NCI-H2081 (cell line): ENCODE results near the gene PROB1.
A peak's percentile ranks its signal among the peaks of the same experiment; 100 is the strongest.
"Not testable (repeated sequence)": the region's sequence is repeated elsewhere in the genome, so short reads cannot be mapped to it uniquely, and the experiment has no call there.

Experiments used
- DNase-seq, 2 experiments: peaks; one replicate each; lab custom pipeline; 2025; lab: John Stamatoyannopoulos, UW

PROB1 gene

DNA sequence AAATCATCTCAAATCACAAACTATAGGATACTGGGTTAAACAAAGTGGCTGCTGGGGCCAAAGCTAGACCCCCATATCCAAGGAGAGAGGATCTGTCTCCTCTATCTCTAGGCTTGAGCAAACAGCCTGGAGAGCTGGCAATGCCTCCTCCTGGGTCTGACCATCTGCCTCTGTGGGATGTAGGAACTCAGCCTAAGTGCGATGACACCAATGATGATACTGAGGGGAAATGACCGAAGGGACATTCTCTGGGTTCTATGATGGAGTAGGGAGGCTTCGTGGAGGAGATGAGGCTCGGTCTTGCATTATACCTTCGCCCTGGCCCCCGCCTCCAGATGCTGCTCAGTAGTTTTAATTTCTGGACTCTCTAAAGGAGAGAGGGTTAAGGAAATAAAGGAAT is 18.2 kb upstream of the PROB1 start:
- DNase-seq, result no peak

DNA sequence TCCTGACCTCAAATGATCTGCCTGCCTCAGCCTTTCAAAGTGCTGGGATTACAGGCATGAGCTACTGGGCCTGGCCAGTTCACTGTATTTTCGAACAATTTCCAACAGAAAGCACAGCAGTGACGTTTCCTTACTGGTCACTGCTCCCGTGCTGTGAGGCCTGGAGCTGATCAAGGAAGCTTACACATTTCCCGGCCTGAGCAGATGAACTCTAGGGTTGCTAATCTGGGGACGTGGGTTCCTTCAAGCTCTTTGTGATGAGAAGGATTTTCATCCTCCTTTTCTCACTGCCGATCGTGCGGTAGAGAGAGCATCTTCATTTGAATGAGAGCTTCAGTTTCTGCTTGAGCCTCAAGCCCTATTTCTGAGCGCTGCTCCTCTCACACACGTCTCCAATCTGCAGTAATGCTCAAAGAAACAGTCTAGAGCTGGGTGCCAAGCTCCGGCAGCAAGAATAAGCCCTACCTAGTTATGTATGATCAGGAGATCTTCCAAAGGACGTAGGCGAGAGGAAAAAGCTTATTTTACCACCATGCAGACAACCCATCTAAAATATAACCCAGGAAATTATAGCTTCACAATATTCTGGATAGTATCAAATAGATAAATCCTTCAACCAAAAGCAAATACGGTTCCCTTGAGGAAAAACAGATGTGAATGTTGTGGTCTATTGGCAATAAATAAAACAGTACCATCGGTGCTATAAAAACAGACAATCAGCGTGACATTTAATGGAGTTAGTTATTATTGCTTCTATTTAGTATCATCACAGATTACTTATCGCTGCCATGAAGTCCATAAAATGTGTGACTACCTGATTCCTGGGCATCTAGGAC is 16.3 kb upstream of the PROB1 start:
- DNase-seq, result no peak

DNA sequence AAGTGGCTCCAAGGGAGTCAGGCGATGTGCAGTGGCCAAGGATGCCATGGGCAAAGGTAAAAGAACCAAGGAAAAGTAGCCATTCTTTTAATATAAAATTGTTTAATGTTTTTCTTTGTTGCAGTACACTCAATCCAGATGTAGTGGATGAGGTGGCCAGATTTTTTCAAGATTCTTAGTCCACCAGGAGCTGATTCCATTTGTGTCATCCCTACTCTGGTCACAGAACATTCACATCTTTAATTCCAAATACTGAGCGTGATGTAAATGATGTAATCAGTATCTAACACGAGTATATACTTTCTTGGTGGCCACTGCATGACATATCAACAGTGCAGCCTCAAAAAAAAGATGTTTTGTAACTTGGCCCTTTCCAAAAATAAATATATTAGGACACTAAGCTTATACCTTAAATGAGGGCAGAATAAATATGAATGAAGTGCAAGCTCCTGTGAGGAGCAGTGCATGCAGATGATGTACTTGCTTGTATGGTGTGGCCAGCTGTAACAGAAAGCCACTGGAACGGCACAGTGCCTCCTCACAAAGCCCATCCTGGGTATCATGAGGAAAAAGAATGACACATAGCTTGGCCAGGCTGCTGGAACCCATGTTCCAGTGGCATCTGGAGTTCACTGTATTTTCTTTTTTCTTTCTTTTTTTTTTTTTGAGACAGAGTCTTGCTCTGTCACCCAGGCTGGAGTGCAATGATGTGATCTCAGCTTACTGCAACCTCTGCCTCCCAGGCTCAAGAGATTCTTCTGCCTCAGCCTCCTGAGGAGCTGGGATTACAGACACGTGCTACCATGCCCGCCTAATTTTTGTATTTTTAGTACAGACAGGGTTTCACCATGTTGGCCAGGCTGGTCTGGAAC is 15.5 kb upstream of the PROB1 start:
- no peak for DNase-seq

DNA sequence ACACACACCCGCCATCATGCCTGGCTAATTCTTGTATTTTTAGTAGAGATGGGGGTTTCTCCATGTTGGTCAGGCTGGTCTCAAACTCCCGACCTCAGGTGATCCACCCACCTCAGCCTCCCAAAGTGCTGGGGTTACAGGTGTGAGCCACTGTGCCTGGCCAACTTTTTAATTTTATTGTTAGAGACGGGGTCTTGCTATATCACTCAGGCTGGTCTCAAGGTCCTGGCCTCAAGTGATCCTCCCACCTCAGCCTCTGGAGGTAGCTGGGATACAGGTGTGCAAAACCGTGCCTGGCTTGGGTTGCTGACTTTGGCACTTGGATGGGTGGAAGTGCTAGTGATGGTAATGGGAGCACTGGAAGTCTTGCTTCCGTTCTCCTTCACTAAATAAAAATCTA is 14.2 kb upstream of the PROB1 start:
- not testable (repeated sequence) for DNase-seq

DNA sequence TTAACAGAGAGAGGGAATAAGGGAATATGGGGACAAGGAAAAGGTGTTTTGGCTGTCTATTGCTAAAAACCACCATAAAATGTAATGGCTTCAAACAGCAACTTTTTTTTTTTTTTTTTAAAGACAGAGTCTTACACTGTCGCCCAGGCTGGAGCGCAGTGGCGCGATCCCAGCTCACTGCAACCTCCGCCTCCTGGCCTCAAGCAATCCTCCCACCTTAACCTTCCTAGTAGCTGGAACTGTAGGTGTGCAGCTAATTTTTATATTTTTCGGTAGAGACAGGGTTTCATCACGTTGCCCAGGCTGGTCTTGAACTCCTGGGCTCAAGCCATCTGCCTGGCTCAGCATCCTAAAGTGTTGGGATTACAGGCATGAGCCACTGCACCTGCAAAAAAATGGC is 13.3 kb upstream of the PROB1 start:
- no peak for DNase-seq

DNA sequence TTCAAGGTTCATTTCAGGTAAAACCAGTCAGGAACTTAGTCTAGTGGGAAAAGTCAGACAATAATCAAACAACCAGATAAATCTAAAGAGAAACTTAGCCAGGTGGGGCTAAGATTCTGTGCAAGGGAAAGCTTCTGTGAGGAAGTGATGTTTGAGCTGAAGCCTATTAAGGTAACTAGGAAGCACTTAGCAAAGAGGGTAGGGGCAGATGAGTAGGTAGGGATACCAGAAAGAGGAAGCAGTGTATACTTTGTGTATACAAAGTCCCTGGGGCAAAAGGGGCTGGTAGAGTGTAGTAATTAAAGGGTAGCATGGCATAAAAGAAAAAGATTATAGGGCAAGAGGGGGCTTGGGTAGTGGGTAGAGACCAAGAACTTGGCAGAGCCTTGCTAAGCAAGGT is 12.6 kb upstream of the PROB1 start:
- no peak for DNase-seq

DNA sequence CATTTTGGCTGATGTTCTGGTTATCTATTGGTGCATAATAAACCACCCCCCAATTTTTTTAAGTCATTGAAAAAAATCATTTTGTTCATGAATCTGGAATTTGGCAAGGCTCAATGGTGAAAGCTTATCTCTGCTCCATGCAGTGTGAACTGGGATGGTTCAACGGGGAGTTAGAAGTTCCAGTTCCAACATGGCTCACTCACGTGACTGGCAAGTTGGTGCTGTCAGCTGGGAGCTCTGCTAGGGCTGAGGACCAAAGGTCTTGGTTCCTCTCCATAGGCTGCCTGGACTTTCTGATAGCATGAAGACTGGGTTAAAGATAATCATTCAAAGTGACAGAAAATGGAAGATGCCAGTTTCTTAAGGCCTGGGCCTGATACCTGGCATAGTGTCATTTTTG is 12.1 kb upstream of the PROB1 start:
- DNase-seq, result no peak

DNA sequence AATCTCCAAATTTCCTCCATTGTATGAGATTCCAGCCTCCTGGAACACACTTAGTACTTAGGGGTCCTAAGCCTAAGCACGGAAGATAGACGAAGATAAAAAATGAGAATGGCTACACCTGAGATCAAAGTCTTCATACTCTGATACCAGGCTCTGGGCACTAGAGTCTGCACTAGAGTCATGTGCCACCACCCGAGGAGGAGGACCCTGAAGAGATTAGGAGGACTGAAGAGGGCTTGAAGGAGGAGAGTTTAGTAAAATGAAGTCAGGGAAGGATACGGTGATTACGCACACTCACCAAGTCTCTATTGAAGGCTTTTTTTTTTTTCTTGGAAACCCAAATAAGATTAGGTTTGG is 9.6 kb upstream of the PROB1 start:
- DNase-seq, result no peak

DNA sequence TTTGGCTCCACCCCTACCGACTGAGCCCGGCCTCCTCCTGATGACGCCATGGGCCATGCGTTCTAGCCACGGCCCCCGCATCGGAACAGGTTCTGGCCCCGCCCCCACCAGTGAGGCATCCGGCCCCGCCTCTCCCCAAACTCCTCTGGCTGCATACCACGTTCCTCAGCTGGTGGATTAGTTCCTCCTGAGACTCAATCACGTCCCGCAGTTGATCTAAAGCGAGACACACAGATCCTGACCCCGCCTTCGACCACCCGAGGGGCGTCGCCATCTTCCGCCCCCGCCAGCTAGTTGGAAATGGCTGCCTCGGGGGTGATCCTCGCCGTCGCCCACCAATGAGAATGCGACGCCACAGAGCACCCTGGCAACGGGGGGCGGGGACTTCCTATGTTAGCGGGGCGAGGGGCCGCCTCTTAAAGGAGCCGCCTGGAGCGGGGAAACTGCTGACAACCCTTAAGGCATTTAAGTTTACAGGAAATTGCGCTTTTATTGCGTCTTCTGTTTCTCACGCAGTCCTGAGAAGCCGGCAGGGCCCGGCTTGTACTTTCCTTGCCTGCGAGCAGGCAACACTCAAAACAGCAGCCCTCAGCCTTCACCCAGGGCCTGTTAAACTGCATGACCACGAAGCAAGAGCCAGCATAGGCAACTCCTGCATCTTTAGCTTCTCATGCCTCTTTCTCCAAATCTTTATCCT is 9.0 kb upstream of the PROB1 start, which contains the start of gene SPATA24:
Gene SPATA24 (minus strand): TSS at position 303 of the 697 bp plus-strand sequence. CDS start 29 bp downstream, at position 274.
- peak; percentile 93 for DNase-seq

DNA sequence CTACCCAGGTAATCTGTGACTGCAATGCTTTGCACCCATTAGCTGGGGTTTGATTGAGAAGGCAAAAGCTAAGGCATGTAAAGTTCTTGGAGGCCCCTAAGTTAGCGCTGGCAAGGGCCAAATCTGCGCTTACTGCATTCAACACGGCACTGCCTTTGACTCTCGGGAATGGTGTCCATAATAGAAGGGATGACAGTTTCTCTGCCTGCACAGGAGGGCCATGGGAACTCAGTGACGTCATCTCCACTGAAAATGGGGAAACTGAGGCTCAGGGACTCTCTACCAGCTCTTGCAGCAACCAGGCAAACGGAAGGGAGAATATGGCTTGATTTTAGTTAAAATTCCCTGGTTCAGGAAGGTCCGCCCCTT is 8.5 kb upstream of the PROB1 start:
- no peak for DNase-seq

DNA sequence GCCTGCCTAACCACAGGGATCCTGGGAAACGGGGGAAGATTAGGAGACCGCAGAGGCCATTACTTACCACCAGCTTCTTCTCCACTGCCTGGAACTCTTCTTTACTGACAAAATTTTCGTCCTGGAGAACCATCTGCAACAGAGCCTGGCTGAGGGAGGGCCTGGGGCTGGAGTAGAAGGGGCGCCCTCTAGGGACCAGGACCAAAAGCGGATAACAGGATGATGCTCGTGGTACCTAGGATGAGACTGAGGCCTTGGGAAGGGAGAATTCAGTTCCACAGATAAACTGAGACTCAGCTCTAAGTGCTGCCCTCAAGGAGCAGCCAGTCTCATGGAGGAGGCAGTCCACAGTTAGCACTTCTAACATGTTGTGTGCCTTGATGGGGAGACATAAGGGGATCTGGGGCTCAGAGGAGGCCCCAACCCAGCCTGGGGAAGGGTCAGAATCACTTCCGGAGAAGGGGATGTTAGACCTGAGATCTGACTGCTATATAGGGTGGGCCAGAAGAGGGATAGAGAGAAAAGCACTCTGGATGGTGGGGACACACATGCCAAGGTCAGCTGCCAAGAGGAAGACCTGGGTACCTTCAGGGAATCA is 7.8 kb upstream of the PROB1 start:
- no peak for DNase-seq

DNA sequence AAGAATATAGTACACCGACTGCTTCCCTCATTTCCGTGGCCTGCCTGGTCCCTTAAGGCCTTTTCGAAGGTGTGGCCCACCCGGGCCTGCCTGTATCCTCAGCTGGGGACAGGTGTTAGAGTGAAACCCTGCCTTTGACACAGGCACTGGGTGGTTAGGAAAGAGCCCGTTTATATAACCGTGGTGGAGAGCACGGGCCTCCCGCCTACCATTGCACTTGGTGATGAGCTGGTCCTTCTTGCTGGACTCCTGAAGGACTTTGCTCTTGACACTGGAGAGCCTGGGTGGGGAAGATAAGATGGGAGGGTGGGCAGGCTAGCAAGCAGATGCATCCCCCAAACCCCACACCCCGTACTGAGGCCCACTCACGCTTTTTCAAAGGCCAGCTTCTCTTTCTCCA is 6.6 kb upstream of the PROB1 start:
- no peak for DNase-seq

DNA sequence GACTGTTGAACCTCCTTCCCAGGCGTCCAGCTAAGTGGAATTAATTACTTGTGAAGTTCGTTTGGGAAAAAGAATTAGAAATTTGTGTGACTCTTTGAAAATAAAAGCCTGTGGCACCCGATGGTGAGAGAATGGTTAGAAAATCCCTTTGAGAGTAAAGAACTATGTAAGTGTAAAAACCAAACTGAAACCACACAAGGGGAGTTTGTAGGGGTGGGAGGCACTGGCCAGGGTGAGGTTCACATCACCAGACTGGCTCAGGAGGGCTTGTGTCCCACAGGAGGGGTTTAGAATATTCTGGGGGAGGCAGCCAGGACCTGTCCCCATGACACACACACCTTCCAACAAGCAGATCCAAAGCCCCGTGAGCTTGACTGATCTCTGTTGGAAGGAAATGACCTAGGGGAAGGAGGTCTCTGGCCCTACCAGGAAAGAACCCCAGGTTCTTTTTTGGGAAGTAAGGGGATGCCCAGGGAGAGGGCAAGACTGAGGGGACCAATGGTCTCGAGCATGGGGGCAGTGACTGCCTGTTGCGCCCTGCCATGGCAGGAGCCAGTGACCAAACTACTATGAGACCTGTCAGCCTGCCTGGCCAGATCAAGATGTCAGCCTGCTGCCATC is 4.7 kb upstream of the PROB1 start:
- DNase-seq, result no peak

DNA sequence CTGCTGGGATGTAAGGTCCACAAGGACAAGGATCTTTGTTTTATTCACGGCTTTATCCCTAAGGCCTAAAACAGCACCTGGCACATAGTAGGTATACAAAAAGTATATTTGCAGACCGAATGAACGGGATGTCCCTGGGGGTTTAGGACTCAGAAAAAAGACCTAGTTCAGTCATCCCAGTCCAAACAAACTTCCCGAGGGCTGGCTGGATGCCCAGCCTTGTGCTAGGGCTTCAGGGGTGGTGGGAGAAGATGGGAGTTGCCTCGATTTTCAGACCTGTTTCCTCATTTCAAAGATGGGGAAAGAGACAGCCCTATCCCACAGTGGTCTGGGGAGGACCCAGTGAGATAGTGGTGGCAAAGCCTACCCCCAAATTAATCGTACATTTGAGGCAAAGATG is 3.0 kb upstream of the PROB1 start:
- no peak for DNase-seq

DNA sequence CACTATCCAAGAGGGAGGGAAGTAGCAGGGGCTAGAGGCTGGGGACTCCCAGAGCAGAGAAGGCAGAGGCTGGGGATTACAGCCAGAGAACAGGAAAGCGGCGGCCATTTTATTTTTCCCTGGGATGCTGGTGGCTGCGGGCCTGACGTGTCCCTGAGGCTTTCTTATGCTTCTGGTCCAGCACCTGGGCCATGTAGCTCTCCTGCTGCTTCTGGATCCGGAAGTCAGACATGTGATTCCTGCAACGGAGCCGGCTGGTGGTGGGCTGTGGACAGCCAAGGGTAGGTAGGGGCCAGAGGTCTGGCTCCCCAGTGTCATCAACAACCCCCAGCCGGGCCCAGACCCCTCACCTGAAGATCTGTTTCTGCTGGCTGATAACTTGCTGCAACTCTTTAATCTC is 1.8 kb upstream of the PROB1 start:
- DNase-seq, result no peak

DNA sequence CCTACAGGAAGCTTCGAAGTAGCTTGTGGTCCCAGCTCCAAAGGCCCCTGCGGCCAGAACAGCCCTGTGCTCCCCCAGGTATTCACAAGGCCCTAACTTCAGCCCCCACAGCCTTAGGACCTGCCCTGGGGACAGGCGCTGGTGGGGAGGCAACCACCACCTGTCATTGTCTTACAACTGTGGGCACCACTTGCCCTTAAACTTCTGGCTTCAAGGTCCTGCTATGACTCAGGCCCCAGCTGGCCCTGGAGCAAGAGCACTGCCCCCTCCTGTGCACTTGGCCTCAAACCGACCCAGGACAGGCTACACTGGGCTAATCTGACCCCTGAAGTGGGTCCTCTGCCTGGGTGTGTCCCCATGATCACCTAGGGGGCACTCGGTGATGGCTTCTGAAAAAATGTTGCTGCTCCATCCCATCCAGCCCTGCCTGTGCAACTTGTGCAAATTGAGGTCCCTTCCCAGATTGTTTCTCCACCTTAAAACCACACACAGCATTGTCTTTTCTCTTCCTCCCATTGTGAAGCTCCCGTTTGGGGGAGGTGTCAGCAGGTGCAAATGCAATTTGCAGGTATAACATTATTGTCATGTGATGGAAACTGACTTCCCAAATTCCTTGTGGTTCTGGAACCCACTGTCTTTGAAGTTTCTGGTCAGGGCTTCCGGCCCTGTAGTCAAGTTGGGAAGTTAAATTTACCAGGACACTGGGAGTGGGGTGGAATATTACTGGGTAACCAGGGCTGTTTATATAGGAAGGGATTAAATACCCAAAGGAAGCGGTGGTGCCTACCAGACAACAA is 1.1 kb upstream of the PROB1 start:
- DNase-seq, result no peak

DNA sequence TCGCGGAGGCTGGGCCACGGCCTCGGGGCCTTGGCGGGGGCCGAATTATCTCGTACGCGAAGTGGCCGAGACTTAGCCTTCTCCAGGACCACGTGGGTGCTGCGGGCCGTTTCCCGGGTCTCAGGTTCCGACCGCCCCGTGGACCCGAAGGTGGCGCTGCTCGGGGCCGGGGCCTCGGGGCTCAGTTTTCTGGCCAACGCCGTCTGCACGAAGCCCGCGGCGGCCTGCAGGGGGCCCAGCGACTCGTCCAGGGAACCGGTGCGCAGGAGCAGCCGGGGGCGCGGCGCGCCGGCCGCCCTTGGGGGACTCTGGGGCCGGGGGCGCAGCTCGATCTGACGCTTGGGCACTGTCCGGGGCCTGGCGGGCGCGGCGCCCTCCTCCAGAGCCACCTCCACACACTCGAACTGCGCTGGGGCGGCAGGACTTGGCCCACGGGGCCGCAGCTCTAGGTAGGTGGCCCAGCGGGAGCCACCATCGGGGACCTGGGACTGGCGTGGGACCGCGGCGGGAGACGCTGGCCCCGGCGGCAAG is 716 bp downstream of the PROB1 start:
- DNase-seq, result no peak

DNA sequence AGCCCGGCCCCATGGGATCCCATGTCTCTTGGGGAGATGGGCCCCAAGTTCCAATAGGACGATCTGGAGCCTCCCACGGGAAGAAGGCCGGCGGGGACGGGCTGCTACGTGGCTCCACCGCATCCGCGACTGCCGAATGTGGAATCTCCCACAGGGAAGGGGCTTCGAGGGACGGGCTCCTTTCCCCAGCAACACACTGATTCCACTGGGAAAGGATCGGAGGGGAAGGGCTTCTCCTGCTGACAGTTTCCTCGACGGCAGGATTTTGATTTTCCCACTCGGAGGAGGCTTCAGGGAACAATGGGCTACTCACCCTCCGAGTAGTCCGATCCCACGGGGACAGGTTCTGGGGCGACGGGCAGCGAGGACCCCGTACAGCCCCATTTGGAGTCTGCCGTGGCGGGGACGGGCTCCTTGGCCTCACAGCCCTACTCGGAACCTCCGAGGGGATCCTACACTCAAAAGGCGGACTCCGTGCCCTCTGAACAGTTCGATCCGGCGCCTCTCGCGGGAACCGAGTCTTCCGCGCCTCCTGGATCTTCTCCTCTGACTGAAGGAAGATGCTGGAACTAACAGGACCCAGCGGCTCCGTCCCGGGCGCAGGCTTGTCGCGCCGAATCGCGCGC is 1.3 kb downstream of the PROB1 start:
- no peak for DNase-seq

DNA sequence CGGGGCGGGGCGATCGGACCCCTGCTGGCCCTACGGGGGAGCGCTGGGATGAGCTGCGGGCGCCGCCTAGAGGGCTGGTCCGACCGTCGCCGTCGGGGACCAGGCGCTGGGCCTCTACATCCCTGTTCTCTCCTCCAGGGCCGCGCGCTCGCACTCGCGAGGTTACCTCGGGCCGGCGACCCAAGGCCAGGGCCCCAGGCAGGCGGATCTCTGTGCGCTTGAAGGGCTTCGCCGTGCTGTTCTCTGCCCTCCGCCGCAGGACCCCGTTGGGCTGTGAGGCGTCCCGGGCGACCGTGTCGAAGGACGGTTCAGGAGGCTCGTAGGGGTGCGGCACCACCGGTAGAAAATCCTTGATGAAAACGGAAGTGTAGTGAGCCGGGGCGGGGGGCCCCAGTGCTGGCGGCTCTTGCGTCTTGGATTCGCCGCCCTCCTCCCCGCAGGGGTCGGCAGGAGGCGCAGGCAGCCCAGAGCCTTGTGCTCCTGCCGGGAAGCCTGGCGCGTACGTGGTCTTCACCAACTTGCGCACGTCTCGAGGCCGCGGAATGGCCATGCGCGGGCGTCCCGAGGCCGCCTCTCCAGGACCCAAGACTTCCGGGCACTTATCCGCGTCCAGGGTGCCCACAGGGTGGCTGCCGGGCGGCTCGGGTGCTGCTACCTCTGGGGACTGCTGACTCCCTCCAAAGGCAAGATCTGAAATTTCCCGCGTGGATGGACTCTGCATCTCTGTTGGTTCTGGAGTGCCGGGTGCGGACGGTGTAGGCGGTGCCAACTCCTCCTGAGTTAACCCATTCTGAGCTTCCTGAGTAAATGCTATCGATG is 2.0 kb downstream of the PROB1 start:
- peak in 1 of 2 experiments; percentile 9 for DNase-seq
